H1 (cell line): ENCODE results near the gene SNORC.

Experiments
- BRCA1 ChIP-seq: IDR thresholded peaks from 2 replicates; pipeline ENCODE4 v1.6.1; 2012; ENCODE audit warnings: low read depth, low read length, improper control_type of control experiment
- CREB1 ChIP-seq: IDR thresholded peaks from 2 replicates; pipeline ENCODE4 v1.6.1; 2012; ENCODE audit warnings: inconsistent platforms
- CTCF ChIP-seq, 3 experiments: IDR thresholded peaks; 1 replicate in 2 of 3; 2 replicates in 1 of 3; pipeline versions ENCODE4 v1.5.1 to v1.6.1; 2011; ENCODE audit warnings: low read length in 3 of 3, mild to moderate bottlenecking in 3 of 3, inconsistent platforms in 2 of 3, low read depth in 1 of 3, moderate library complexity in 1 of 3; ENCODE audit not compliant: insufficient read depth in 1 of 3; ENCODE audit errors: control extremely low read depth in 1 of 3
- EGR1 ChIP-seq: IDR thresholded peaks from 2 replicates; pipeline ENCODE4 v1.6.1; 2011; ENCODE audit warnings: low read depth, low read length, borderline replicate concordance
- EZH2 ChIP-seq: fragments of 200-600 bp; sonication (generic); IDR thresholded peaks from 2 replicates; pipeline ENCODE4 v1.7.1; 2012; ENCODE audit warnings: low read depth, mild to moderate bottlenecking, moderate library complexity, low read length, inconsistent platforms; ENCODE audit not compliant: severe bottlenecking
- GTF2F1 ChIP-seq: IDR thresholded peaks from 2 replicates; pipeline ENCODE4 v1.6.1; 2012; ENCODE audit warnings: low read depth, low read length, improper control_type of control experiment, borderline replicate concordance
- PHF8 ChIP-seq: fragments of 200-600 bp; sonication (generic); conservative IDR thresholded peaks from 2 replicates; pipeline ENCODE4 v1.7.1; 2012; ENCODE audit warnings: low read depth, mild to moderate bottlenecking, inconsistent platforms, low read length, moderate library complexity
- POLR2A ChIP-seq, 2 experiments: IDR thresholded peaks; 1 replicate in 1 of 2; 2 replicates in 1 of 2; pipeline ENCODE4 v1.6.1; 2011; ENCODE audit warnings: low read depth in 2 of 2, low read length in 2 of 2, mild to moderate bottlenecking in 2 of 2; ENCODE audit errors: control extremely low read depth in 1 of 2
- RBBP5 ChIP-seq: IDR thresholded peaks from 2 replicates; pipeline ENCODE4 v1.7.1; 2012; ENCODE audit warnings: low read depth, mild to moderate bottlenecking, inconsistent platforms, low read length, moderate library complexity, borderline replicate concordance
- TAF7 ChIP-seq: optimal IDR thresholded peaks from 2 replicates; pipeline ENCODE3; 2011; ENCODE audit warnings: low read depth, mild to moderate bottlenecking, inconsistent platforms, low read length, moderate library complexity, borderline replicate concordance

DNA sequence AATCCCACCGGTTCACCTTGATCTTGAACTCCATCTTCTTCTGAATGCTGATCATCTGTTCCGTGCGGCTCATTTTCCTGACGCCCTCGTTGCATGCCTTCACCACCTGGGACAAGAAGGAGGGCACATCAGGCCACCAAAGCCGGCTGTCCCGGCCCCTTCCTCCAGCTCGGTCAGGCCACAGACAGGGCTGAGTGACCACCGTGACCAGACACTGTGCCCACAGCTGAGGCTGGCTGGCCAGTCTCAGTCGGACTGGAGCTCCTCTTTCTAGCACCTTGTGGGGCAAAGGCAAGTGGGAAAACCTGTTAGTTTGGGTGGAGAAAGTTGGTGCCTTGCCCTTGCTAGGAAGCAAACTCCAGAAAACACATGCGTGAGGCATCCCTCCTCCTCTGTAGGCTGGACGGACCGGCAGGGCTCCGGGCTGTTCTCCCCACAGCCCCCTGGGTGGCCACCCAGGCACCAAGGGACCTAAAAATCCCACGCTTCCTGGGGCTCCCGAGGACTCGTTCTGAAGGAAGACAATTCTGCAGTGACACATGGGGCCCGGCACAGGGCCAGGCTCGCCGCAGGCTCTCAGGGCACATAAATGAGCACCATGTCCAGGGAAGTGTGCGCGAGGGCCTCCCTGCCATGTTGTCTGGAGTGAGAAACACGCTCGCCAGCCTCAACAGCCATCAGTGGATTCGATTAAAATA lies 15.3 kb downstream of the SNORC start:
- TF ChIP-seq POLR2A (IDR thresholded peaks at IDR 0.05; ENCODE audit: control extremely low read depth in 1 of 2, low read depth in 2 of 2, low read length in 2 of 2) (no peak), PHF8 (no peak), CTCF (IDR thresholded peaks at IDR 0.05; ENCODE audit: control extremely low read depth in 1 of 3, insufficient read depth in 1 of 3, low read depth in 1 of 3, low read length in 3 of 3) (no peak), EGR1 (no peak), BRCA1 (no peak), EZH2 (no peak), RBBP5 (no peak), CREB1 (no peak), GTF2F1 (no peak), TAF7 (no peak)
